Fibroblast of skin of right quadriceps (primary cell): ENCODE results near the gene VPS35.

ENCODE experiments used
- DNase-seq: peaks from one replicate; pipeline ENCODE4 v3.0.0-alpha.2; 2013

Gene VPS35

DNA sequence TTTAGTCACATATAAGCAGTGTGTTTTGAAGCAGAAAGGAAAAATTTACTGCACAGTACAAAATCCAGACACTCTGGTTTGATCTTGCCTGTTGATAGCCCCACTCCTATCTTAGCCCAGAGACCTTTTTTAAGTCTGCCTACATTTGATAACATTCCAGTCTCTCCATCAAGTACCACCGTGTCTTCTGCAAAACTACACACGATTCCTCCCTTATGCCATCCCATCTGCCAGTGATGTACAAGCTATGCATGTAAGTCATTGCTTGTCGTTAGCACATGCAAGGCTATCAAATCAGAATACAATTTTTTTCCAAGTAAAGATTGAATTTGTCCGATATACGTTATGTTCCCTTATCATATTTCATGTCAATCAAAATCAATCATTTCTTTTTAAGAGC is 82.7 kb downstream of the VPS35 start:
- no peak for DNase-seq
